Measurements from ENCODE around the gene CAMK2D. TPM values are rescaled to one million over a fixed set of nuclear protein-coding genes. Genes with fewer than 3 reads are reported as not detected.
A peak's percentile ranks its signal among the peaks of the same experiment; 100 is the strongest.

Gene CAMK2D
- total RNA-seq, 1 experiment from 2014 or later = 35.8 TPM

DNA sequence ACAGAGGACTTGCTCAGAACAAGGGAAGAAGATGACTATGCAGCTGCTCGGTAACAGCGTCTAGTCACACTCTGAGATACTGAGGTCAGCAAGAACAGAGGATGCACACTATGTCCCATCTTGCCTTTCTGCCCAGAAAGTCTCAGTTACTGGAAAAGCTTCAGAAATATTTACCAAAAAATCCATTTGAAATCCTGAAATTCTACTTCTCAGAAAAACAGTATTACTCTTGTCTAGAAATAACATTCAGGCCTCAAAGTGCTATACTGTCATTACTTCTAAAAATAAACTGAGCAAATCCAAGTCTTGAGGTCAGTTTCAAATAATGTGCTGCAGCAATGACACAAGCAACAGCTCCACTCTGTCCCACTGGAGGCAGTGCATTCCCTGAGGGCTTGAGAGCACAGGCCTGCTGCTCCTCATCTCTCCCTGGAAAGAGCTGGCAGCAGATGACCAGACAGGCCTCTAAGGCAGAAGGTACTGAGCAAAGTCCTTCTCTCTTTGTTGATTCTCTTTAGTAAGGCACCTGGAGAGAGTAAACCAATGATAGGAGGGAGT lies 76.9 kb downstream of the CAMK2D start:
- H3K27ac ChIP-seq (ENCODE audit: low read depth, low read length, poor library complexity, severe bottlenecking) = no peak overlapping the region
- no TSS peak for BruUV-seq (replicated peaks)
- intact Hi-C loops (cut with micrococcal nuclease; ENCODE audit: unreplicated experiment) = no loop called here

DNA sequence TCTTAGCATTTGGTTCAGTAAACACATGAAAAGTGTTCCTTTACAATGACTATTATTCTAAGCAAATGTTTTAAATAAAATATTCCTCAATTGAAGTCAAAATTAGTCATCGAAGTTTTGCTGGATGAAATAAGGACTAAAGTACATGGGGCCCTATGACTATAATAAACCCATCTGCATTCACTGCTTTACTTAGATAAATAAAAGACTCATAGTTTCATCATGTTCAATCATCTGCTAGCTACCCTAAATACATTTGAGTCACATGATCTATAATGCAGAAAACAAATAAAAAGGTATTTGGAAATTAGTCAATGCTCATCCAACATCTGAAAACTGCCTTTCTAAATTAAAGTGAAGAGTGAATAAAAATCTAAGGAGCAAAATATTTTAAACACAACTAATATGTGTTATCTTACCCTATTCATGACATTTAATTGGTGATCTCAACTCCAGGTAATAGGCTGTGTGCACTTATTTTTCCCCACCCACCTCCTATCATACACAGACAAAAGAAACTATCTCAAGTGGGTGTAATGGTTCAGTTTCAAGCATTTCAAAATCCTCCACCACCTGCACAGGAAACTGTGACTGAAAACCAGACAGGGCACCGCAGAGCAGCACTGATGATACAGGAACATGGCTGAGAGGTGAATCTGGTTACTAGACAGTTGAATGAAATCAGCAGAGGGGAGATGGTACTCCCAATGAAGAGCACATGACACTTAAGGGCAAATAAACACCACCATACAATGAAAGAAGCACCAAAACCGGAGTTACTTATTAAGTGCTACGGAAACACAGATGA lies 78.6 kb downstream of the CAMK2D start:
- TF ChIP-seq, protein P1, sequence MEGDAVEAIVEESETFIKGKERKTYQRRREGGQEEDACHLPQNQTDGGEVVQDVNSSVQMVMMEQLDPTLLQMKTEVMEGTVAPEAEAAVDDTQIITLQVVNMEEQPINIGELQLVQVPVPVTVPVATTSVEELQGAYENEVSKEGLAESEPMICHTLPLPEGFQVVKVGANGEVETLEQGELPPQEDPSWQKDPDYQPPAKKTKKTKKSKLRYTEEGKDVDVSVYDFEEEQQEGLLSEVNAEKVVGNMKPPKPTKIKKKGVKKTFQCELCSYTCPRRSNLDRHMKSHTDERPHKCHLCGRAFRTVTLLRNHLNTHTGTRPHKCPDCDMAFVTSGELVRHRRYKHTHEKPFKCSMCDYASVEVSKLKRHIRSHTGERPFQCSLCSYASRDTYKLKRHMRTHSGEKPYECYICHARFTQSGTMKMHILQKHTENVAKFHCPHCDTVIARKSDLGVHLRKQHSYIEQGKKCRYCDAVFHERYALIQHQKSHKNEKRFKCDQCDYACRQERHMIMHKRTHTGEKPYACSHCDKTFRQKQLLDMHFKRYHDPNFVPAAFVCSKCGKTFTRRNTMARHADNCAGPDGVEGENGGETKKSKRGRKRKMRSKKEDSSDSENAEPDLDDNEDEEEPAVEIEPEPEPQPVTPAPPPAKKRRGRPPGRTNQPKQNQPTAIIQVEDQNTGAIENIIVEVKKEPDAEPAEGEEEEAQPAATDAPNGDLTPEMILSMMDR (conservative IDR thresholded peaks at IDR 0.05; ENCODE audit: low read depth, low read length) = no peak
- no peak for TF ChIP-seq EZH2 (IDR thresholded peaks at IDR 0.05; ENCODE audit: borderline replicate concordance, low read depth, low read length, poor library complexity, severe bottlenecking)
- peaks cover 4% of the 10 kb centered on the region for H3K9me3 ChIP-seq (ENCODE audit: low read depth, low read length, poor library complexity, severe bottlenecking)
- H3K4me1 ChIP-seq (ENCODE audit: insufficient read depth, low read length, poor library complexity, severe bottlenecking) = peaks cover 10% of the 10 kb centered on the region
- ChIA-PET CTCF (no interaction called here), POLR2A (ENCODE audit: low non-redundant PET) (no interaction called here)
- H3K36me3 ChIP-seq (ENCODE audit: insufficient read depth, low read length, poor library complexity, severe bottlenecking) = no peaks in the 10 kb centered on the region
- no TSS peak for BruUV-seq (replicated peaks)
- intact Hi-C loops (cut with micrococcal nuclease; ENCODE audit: unreplicated experiment) = no loop called here
- no peaks in the 10 kb centered on the region for H3K27me3 ChIP-seq (replicated peaks; ENCODE audit: insufficient read depth, low read depth, low read length, poor library complexity)
- no peak overlapping the region for H3K4me3 ChIP-seq (ENCODE audit: low read depth, low read length, poor library complexity, severe bottlenecking)
- no peak overlapping the region for H3K27ac ChIP-seq (ENCODE audit: low read depth, low read length, poor library complexity, severe bottlenecking)
- no peak for DNase-seq (ENCODE audit: low spot score)

More for the DNA sequence above, 76.9 kb downstream of the CAMK2D start:
- TF ChIP-seq EZH2 (IDR thresholded peaks at IDR 0.05; ENCODE audit: borderline replicate concordance, low read depth, low read length, poor library complexity, severe bottlenecking) = no peak
- TF ChIP-seq, protein P1 (conservative IDR thresholded peaks at IDR 0.05; ENCODE audit: low read depth, low read length) = 0 out of 2 replicates have a peak, but pooled peaks have one; percentile 26
- Histone ChIP-seq H3K9me3 (ENCODE audit: low read depth, low read length, poor library complexity, severe bottlenecking) (peaks cover 4% of the 10 kb centered on the region), H3K36me3 (ENCODE audit: insufficient read depth, low read length, poor library complexity, severe bottlenecking) (no peaks in the 10 kb centered on the region), H3K27me3 (replicated peaks; ENCODE audit: insufficient read depth, low read depth, low read length, poor library complexity) (no peaks in the 10 kb centered on the region), H3K4me3 (ENCODE audit: low read depth, low read length, poor library complexity, severe bottlenecking) (no peak overlapping the region), H3K4me1 (ENCODE audit: insufficient read depth, low read length, poor library complexity, severe bottlenecking) (no peaks in the 10 kb centered on the region)
- ChIA-PET POLR2A (ENCODE audit: low non-redundant PET) (no interaction called here), CTCF (no interaction called here)
- DNase-seq (ENCODE audit: low spot score) = peak; percentile 21

DNA sequence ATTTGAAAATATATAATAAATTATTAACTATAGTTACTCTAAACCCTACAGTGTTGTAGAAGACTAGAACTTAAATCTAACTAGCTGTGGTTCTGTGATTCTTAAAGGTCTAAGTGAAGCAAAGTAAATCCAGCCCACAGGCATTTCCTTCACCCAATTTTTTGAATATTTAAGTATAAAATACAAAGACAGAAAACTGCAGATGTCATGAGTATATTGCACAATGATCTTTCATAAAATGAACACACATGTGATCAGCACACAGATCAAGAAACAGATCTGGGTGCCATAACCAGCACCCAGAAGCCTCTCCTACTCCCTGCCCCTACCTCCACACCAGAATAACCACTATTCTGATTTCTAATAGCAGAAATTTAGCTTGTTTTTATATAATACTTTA lies 82.9 kb downstream of the CAMK2D start:
- intact Hi-C loops (cut with micrococcal nuclease; ENCODE audit: unreplicated experiment) = no loop called here

More for the DNA sequence above, 82.9 kb downstream of the CAMK2D start:
- ChIA-PET POLR2A (ENCODE audit: low non-redundant PET) (no interaction called here), CTCF (no interaction called here)
- Histone ChIP-seq H3K27me3 (replicated peaks; ENCODE audit: insufficient read depth, low read depth, low read length, poor library complexity) (no peaks in the 10 kb centered on the region), H3K9me3 (ENCODE audit: low read depth, low read length, poor library complexity, severe bottlenecking) (peaks cover 4% of the 10 kb centered on the region), H3K27ac (ENCODE audit: low read depth, low read length, poor library complexity, severe bottlenecking) (no peak overlapping the region), H3K4me3 (ENCODE audit: low read depth, low read length, poor library complexity, severe bottlenecking) (no peak overlapping the region), H3K4me1 (ENCODE audit: insufficient read depth, low read length, poor library complexity, severe bottlenecking) (peaks cover 23% of the 10 kb centered on the region), H3K36me3 (ENCODE audit: insufficient read depth, low read length, poor library complexity, severe bottlenecking) (no peaks in the 10 kb centered on the region)
- TF ChIP-seq EZH2 (IDR thresholded peaks at IDR 0.05; ENCODE audit: borderline replicate concordance, low read depth, low read length, poor library complexity, severe bottlenecking) = no peak
- TF ChIP-seq, protein P1 (conservative IDR thresholded peaks at IDR 0.05; ENCODE audit: low read depth, low read length) = no peak
- BruUV-seq (replicated peaks) = no TSS peak
- no peak for DNase-seq (ENCODE audit: low spot score)
